HG03469 (cell line): ENCODE data around the gene STON2.
"Not testable (repeated sequence)": the region's sequence is repeated elsewhere in the genome, so short reads cannot be mapped to it uniquely, and the experiment has no call there.

ENCODE experiments used
- ATAC-seq: cut with Tn5 transposase; IDR thresholded peaks from one replicate; pipeline ENCODE4 v1.9.1; 2021; ENCODE audit warnings: mild to moderate bottlenecking, moderate library complexity, moderate number of reproducible peaks; ENCODE audit not compliant: unreplicated experiment

The STON2 gene

GRCh38 chr14:81400202-81400678 lies at the start of gene STON2:
TSS of gene STON2 (minus strand) at chr14:81400324. CDS start at chr14:81398382, 1,942 bp downstream.
- ATAC-seq: no peak

- no peak for ATAC-seq
Observed at GRCh38 chr14:81449576-81449975, 49.5 kb upstream of the STON2 start.

GRCh38 chr14:81449114-81449513 lies 49.0 kb upstream of the STON2 start:
- no peak for ATAC-seq

GRCh38 chr14:81447021-81447764 lies 47.1 kb upstream of the STON2 start:
- ATAC-seq: no peak

- ATAC-seq: no peak
Observed at GRCh38 chr14:81446279-81447007, 46.3 kb upstream of the STON2 start.

- ATAC-seq: no peak
Observed at GRCh38 chr14:81441626-81442134, 41.6 kb upstream of the STON2 start.

- ATAC-seq: no peak
Observed at GRCh38 chr14:81440041-81440440, 39.9 kb upstream of the STON2 start.

- ATAC-seq: no peak
Observed at GRCh38 chr14:81437244-81437643, 37.1 kb upstream of the STON2 start.

GRCh38 chr14:81436296-81437138 lies 36.4 kb upstream of the STON2 start:
- peak; percentile 61 for ATAC-seq

- peak; percentile 21 for ATAC-seq
Observed at GRCh38 chr14:81435391-81436295, 35.5 kb upstream of the STON2 start.

- ATAC-seq: no peak
Observed at GRCh38 chr14:81435048-81435390, 34.9 kb upstream of the STON2 start.

- ATAC-seq: no peak
Observed at GRCh38 chr14:81434230-81434629, 34.1 kb upstream of the STON2 start.

- ATAC-seq: no peak
Observed at GRCh38 chr14:81433378-81433777, 33.3 kb upstream of the STON2 start.

GRCh38 chr14:81432219-81432661 lies 32.1 kb upstream of the STON2 start:
- no peak for ATAC-seq

GRCh38 chr14:81430235-81430634 lies 30.1 kb upstream of the STON2 start:
- no peak for ATAC-seq

- not testable (repeated sequence) for ATAC-seq
Observed at GRCh38 chr14:81429749-81430148, 29.6 kb upstream of the STON2 start.

- no peak for ATAC-seq
Observed at GRCh38 chr14:81429028-81429427, 28.9 kb upstream of the STON2 start.

GRCh38 chr14:81427348-81428058 lies 27.4 kb upstream of the STON2 start:
- no peak for ATAC-seq

GRCh38 chr14:81423504-81423903 lies 23.4 kb upstream of the STON2 start:
- no peak for ATAC-seq
